NCI-H2171 (cell line): ENCODE measurements around the gene WWOX.
A peak's percentile ranks its signal among the peaks of the same experiment; 100 is the strongest.

Source experiments
- DNase-seq: peaks from one replicate; lab custom pipeline; 2025; lab: John Stamatoyannopoulos, UW

The WWOX gene

DNA sequence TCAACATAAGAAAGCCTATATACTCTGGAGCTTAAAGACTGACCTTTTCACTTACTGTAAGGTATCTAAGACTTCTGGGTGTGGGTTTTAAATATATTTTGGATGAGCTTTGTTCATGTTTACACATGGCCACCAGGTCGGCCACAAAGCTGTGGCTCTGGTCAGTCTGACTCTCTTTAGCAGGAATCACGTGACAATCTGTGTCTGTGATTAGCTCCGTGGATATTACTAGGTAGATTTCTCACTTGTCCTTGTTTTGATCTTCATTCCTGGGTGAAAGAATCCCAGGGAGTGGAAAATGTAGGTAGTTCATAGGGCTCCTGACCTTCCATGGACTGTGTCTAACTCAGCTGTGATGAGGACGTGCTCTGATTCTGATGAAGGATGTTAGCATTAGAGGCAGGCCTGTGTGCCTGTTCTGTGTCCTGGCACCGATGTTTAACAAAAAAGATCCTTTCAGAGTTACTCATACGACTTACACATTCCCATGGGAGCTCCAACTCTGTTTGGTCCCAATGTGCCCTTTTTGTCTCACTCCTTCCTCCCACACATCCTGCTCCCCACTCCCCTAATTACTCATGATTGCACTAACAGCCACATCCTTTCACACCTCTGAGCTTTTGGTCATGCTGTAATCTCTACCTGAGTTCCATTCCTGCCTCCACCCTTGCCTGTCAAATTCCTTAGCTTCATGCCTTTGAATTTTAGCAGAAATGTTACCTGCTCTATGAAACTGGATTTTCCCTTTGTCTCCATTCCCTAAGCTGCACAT, 1076.0 kb downstream of the WWOX start:
- no peak for DNase-seq

GRCh38 chr16:79177018-79177417, 1077.6 kb downstream of the WWOX start:
- no peak for DNase-seq

DNA sequence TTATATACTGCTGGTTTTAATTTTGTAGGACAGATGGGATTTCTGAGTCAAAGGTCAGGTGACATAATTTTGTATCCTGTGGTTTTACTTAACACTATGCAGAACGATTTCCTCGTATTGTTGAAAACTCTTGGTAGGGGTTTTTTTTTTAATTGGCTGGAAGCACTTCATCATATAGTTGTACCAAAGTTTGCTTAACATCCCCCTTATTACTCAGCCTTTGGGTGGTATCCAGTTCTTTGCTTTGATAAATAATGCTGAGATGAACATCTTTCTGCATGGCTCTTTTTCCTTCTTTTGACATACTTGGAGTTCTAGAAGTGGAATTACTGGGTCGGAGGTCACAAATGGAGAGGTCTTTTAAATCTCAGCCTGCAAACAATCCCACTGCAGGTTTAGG, 1082.0 kb downstream of the WWOX start:
- no peak for DNase-seq

GRCh38 chr16:79182616-79183015, 1083.2 kb downstream of the WWOX start:
- DNase-seq = no peak

GRCh38 chr16:79183571-79183970, 1084.1 kb downstream of the WWOX start:
- DNase-seq = no peak

GRCh38 chr16:79184464-79185030, 1085.1 kb downstream of the WWOX start:
- no peak for DNase-seq

- DNase-seq = peak; percentile 53
Measured at GRCh38 chr16:79185711-79186110, 1086.3 kb downstream of the WWOX start.

- no peak for DNase-seq
Measured at GRCh38 chr16:79186196-79186595, 1086.7 kb downstream of the WWOX start.

- no peak for DNase-seq
Measured at GRCh38 chr16:79188115-79188738, 1088.8 kb downstream of the WWOX start.

- DNase-seq = no peak
Measured at GRCh38 chr16:79188739-79189122, 1089.3 kb downstream of the WWOX start.

GRCh38 chr16:79190542-79190941, 1091.1 kb downstream of the WWOX start:
- DNase-seq = no peak

DNA sequence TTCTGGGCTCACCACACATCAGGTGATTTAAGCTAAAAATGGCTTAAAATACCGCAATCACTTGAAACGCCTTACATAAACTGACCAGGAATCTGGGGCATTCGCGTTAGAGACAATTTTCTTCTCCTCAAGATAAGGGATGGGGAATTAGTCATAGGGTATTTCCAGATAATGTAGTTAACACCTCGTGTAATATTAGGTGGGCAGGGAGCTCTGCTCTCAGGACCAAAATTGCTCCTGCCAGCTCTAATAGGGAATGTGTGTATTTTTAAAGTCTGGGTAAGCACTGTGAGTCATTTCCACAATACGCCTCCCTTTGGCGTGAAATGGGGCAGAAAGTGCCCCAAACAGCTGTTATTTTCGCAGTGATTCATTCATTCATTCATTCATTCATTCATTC, 1092.5 kb downstream of the WWOX start:
- DNase-seq = no peak

- no peak for DNase-seq
Measured at GRCh38 chr16:79192904-79193303, 1093.5 kb downstream of the WWOX start.

- no peak for DNase-seq
Measured at GRCh38 chr16:79194291-79194690, 1094.8 kb downstream of the WWOX start.

- DNase-seq = no peak
Measured at GRCh38 chr16:79195938-79196337, 1096.5 kb downstream of the WWOX start.

DNA sequence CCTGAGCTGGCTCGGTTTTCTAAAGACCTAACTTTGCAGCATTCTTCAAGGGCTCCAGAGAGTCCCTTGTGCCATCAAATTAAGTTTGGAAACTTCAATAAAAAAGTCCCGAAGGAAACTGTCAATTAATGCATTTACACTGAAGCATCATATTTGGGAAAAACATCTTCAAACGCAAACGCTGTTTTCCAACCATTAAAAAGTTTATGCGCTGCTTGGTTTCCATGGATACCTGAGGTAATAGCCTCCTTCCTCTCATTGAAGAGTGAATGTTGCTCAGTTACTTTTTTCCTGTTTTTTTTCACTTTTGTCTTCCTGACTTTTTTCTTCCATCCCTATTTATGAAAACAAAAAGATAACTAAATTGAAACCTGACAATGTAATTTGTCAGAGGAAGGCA, 1102.0 kb downstream of the WWOX start:
- DNase-seq = no peak

GRCh38 chr16:79202977-79203376, 1103.5 kb downstream of the WWOX start:
- DNase-seq = no peak

- no peak for DNase-seq
Measured at GRCh38 chr16:79204486-79204885, 1105.0 kb downstream of the WWOX start.

DNA sequence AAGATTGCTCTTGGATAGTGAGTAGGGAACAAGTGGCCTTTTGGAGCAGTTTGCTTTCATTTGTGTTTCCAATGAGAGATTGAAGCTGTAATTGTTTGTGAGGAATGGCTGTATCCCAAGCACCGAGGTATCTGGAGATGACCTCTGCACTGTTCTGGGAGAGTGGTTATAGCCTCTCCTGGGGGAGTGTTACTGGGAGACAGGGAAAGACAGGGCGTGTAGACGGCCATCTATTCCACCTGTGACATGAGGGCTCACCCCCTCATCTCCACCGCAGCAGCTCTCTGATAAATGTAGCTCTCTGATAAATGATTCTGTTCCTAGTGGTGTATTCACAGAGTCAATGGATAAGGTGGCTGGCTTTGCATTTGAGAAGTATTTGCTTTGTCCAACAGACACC, 1107.4 kb downstream of the WWOX start:
- DNase-seq = no peak

DNA sequence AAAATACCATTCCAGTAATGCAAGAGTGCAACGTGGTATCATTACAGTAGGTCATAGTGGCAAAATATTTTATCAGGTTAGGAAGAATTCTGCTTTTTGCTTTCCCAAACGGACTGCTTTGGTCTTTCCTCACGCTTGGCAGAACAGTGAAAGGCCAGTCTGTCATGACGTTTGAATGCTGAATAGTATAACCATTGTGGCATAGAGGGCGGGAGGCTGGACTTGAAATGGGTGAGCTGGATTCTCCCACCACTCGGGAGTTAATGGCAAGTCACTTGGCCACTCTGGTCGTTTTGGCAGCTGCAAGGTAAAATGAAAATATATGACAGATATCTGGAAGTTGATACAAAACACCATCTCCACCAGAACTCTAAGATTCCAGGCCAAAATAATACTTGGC, 1109.9 kb downstream of the WWOX start:
- no peak for DNase-seq

DNA sequence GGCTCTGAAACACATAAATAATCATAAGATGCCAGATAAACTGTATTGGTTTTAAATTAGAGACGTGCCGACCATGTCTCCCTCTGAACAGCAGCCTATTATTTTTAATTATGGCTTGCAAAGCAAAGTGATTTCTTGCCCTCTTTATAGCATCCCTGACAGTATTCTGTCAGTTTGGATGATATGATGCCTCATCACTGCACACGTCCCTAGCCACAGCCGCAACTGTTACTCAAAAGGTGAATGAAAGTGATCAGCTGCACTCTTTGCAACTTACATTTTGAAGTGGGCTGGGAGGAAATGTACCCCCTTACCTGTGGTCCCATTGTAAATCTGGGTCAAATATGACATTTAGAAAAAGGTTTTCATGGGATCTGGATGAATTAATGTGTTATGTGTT, 1111.2 kb downstream of the WWOX start:
- no peak for DNase-seq

- DNase-seq = no peak
Measured at GRCh38 chr16:79211586-79211985, 1112.1 kb downstream of the WWOX start.

DNA sequence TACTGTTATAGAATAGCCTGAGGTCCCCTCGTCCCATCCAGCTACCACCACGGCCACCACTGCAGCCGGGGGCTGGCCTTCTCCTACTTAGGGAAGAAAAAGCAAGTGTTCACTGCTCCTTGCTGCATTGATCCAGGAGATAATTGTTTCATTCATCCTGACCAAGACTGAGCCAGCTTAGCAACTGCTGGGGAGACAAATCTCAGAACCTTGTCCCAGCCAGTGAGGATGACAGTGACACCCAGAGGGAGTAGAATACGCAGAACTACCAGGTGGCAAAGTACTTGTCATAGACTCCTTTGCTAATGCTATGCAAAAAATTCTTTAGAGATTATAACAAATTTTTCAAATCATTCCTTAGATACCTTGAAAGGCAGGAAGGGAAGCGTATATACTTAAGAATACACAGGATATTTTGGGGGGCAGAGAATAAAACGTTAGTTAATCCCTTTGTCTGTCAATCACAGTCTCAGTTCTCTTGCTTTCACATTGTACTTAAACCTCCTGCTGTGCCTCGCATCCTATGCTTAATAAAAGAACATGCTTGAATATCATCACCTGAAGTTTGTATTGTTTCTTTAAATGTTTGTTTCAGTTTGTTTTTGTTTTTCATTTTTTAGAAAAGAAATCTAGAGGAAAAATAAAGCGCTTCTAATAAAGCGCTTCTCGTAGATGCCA, 1112.8 kb downstream of the WWOX start:
- no peak for DNase-seq
